Esophagus squamous epithelium (tissue), 4 donors: Measurements from ENCODE around the gene C1QTNF1.

Source experiments
- CTCF ChIP-seq, 6 experiments: fragments of 450-650 bp in 4 of 6; fragments of 200-600 bp in 2 of 6; sonication (generic) in 2 of 6; IDR thresholded peaks; one replicate each; pipeline ENCODE4 v1.5.1; 2016 to 2019; ENCODE audit warnings: antibody characterized with exemption in 6 of 6, mild to moderate bottlenecking in 4 of 6, moderate library complexity in 4 of 6
- POLR2A ChIP-seq, 4 donors: fragments of 450-650 bp; IDR thresholded peaks; one replicate each; pipeline ENCODE4 v1.6.1; 2017; ENCODE audit warnings: antibody characterized with exemption in 4 of 4, mild to moderate bottlenecking in 4 of 4, moderate library complexity in 3 of 4

- TF ChIP-seq CTCF (IDR thresholded peaks at IDR 0.05) (no peak), POLR2A (IDR thresholded peaks at IDR 0.05) (no peak)
Observed at GRCh38 chr17:78993981-78994671, 29.8 kb upstream of the C1QTNF1 start.
